ENCODE data around the gene CD99. TPM values are rescaled to one million over a fixed set of nuclear protein-coding genes. Genes with fewer than 3 reads are reported as not detected.

Gene CD99
- total and polyA plus RNA-seq, 9 of the 15 experiments (the other 6 are each of a cell fraction or from before 2014, with no cell fraction given), result 5.0 to 55.3 (median 34.5) TPM

DNA sequence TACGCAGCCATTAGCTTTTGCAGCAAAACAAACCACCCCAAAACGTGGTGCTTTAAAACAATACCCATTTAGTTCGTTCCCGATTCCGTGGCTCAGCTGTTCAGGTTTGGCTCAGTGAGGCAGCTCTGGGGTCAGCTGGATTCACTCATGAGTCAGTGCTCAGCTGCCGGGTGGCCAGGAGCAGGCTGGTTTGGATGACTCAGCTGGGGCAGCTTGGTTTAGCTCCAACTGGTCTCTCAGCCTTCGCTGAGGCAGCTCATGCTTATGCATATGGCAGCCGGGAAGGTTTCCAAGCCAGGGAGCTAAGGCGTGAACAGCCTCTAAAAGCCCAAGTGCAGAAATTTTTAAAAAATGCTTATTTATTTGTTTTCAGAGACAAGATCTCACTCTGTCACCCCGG is 13.3 kb upstream of the CD99 start (continued):
- TF ChIP-seq, protein P1, sequence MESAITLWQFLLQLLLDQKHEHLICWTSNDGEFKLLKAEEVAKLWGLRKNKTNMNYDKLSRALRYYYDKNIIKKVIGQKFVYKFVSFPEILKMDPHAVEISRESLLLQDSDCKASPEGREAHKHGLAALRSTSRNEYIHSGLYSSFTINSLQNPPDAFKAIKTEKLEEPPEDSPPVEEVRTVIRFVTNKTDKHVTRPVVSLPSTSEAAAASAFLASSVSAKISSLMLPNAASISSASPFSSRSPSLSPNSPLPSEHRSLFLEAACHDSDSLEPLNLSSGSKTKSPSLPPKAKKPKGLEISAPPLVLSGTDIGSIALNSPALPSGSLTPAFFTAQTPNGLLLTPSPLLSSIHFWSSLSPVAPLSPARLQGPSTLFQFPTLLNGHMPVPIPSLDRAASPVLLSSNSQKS (CRISPR knock-in tag; IDR thresholded peaks at IDR 0.05), result no peak
- no peak for TF ChIP-seq MCM5 (IDR thresholded peaks at IDR 0.05; ENCODE audit: low read depth)
- TF ChIP-seq RBFOX2 (IDR thresholded peaks at IDR 0.05; ENCODE audit: low read depth, low read length), result no peak
- peak; percentile 91 for TF ChIP-seq MYNN (IDR thresholded peaks at IDR 0.05)
- TF ChIP-seq MYNN (CRISPR knock-in tag; IDR thresholded peaks at IDR 0.05), result no peak
- peak; percentile 73 for TF ChIP-seq NFE2 (IDR thresholded peaks at IDR 0.05; ENCODE audit: low read depth)
- TF ChIP-seq, protein P2, sequence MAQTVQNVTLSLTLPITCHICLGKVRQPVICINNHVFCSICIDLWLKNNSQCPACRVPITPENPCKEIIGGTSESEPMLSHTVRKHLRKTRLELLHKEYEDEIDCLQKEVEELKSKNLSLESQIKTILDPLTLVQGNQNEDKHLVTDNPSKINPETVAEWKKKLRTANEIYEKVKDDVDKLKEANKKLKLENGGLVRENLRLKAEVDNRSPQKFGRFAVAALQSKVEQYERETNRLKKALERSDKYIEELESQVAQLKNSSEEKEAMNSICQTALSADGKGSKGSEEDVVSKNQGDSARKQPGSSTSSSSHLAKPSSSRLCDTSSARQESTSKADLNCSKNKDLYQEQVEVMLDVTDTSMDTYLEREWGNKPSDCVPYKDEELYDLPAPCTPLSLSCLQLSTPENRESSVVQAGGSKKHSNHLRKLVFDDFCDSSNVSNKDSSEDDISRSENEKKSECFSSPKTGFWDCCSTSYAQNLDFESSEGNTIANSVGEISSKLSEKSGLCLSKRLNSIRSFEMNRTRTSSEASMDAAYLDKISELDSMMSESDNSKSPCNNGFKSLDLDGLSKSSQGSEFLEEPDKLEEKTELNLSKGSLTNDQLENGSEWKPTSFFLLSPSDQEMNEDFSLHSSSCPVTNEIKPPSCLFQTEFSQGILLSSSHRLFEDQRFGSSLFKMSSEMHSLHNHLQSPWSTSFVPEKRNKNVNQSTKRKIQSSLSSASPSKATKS (CRISPR knock-in tag; IDR thresholded peaks at IDR 0.05), result no peak
- TF ChIP-seq, protein P3, sequence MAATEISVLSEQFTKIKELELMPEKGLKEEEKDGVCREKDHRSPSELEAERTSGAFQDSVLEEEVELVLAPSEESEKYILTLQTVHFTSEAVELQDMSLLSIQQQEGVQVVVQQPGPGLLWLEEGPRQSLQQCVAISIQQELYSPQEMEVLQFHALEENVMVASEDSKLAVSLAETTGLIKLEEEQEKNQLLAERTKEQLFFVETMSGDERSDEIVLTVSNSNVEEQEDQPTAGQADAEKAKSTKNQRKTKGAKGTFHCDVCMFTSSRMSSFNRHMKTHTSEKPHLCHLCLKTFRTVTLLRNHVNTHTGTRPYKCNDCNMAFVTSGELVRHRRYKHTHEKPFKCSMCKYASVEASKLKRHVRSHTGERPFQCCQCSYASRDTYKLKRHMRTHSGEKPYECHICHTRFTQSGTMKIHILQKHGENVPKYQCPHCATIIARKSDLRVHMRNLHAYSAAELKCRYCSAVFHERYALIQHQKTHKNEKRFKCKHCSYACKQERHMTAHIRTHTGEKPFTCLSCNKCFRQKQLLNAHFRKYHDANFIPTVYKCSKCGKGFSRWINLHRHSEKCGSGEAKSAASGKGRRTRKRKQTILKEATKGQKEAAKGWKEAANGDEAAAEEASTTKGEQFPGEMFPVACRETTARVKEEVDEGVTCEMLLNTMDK (IDR thresholded peaks at IDR 0.05; ENCODE audit: borderline replicate concordance, insufficient read depth, low read depth, low read length, poor library complexity, severe bottlenecking), result no peak
- TF ChIP-seq ZNF583 (CRISPR knock-in tag; IDR thresholded peaks at IDR 0.05), result no peak
- TF ChIP-seq ZNF174 (CRISPR knock-in tag; IDR thresholded peaks at IDR 0.05), result no peak
- TF ChIP-seq EP400 (IDR thresholded peaks at IDR 0.05), result no peak
- no peak for TF ChIP-seq MYBL2 (IDR thresholded peaks at IDR 0.05; ENCODE audit: low read depth)
- TF ChIP-seq MYBL2 (CRISPR knock-in tag; IDR thresholded peaks at IDR 0.05; ENCODE audit: borderline replicate concordance), result no peak
- TF ChIP-seq TAF7 (tag; IDR thresholded peaks at IDR 0.05), result no peak
- TF ChIP-seq GABPB1 (CRISPR knock-in tag; IDR thresholded peaks at IDR 0.05), result no peak
- TF ChIP-seq MAFF (IDR thresholded peaks at IDR 0.05; ENCODE audit: low read length), result no peak
- TF ChIP-seq, protein P4, sequence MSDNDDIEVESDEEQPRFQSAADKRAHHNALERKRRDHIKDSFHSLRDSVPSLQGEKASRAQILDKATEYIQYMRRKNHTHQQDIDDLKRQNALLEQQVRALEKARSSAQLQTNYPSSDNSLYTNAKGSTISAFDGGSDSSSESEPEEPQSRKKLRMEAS (CRISPR knock-in tag; IDR thresholded peaks at IDR 0.05), result peak; percentile 45; the same call in 1 of the 2 replicates
- no peak for TF ChIP-seq ZNF785 (CRISPR knock-in tag; IDR thresholded peaks at IDR 0.05)
- TF ChIP-seq ARID1B (IDR thresholded peaks at IDR 0.05), result peak; percentile 39; the same call in 1 of the 2 replicates
- TF ChIP-seq NRF1 (conservative IDR thresholded peaks at IDR 0.05 in 1 of 2, IDR thresholded peaks at IDR 0.05 in 1 of 2), result peak; percentile 28 to 48; a peak in 2 of 4 replicates
- TF ChIP-seq, protein P5, sequence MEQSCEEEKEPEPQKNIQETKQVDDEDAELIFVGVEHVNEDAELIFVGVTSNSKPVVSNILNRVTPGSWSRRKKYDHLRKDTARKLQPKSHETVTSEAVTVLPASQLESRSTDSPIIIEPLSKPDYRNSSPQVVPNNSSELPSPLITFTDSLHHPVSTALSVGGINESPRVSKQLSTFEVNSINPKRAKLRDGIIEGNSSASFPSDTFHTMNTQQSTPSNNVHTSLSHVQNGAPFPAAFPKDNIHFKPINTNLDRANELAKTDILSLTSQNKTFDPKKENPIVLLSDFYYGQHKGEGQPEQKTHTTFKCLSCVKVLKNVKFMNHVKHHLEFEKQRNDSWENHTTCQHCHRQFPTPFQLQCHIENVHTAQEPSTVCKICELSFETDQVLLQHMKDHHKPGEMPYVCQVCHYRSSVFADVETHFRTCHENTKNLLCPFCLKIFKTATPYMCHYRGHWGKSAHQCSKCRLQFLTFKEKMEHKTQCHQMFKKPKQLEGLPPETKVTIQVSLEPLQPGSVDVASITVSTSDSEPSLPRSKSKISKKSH (CRISPR knock-in tag; IDR thresholded peaks at IDR 0.05), result no peak
- TF ChIP-seq CHCHD3 (CRISPR knock-in tag; IDR thresholded peaks at IDR 0.05), result no peak
- TF ChIP-seq KLF16 (IDR thresholded peaks at IDR 0.05), result peak; percentile 59; the same call in 1 of the 2 replicates
- TF ChIP-seq JUN (IDR thresholded peaks at IDR 0.05; ENCODE audit: borderline replicate concordance, low read depth, low read length), result peak; percentile 80
- no peak for TF ChIP-seq JUN (CRISPR knock-in tag; IDR thresholded peaks at IDR 0.05; ENCODE audit: borderline replicate concordance)
